HG02678 (cell line): Measurements from ENCODE around the gene LSAMP.
"Not testable (repeated sequence)": the region's sequence is repeated elsewhere in the genome, so short reads cannot be mapped to it uniquely, and the experiment has no call there.

Source experiments
- ATAC-seq: cut with Tn5 transposase; IDR thresholded peaks from one replicate; pipeline ENCODE4 v1.9.1; 2021; ENCODE audit warnings: mild to moderate bottlenecking, moderate library complexity; ENCODE audit not compliant: unreplicated experiment

LSAMP gene

GRCh38 chr3:116129187-116129946 lies 315.9 kb downstream of the LSAMP start:
- ATAC-seq: no peak

GRCh38 chr3:116127464-116127863 lies 317.8 kb downstream of the LSAMP start:
- ATAC-seq: no peak

- no peak for ATAC-seq
These were observed 321.1 kb downstream of the LSAMP start for GRCh38 chr3:116124166-116124565.

GRCh38 chr3:116118475-116119169 lies 326.7 kb downstream of the LSAMP start:
- no peak for ATAC-seq

- no peak for ATAC-seq
These were observed 330.7 kb downstream of the LSAMP start for GRCh38 chr3:116114586-116114985.

- no peak for ATAC-seq
These were observed 332.6 kb downstream of the LSAMP start for GRCh38 chr3:116112696-116113095.

- no peak for ATAC-seq
These were observed 333.5 kb downstream of the LSAMP start for GRCh38 chr3:116111765-116112164.

- ATAC-seq: no peak
These were observed 341.3 kb downstream of the LSAMP start for GRCh38 chr3:116103868-116104530.

GRCh38 chr3:116102037-116102436 lies 343.2 kb downstream of the LSAMP start:
- ATAC-seq: no peak

- ATAC-seq: no peak
These were observed 348.1 kb downstream of the LSAMP start for GRCh38 chr3:116097226-116097625.

GRCh38 chr3:116096631-116097030 lies 348.7 kb downstream of the LSAMP start:
- no peak for ATAC-seq

GRCh38 chr3:116093374-116093773 lies 351.9 kb downstream of the LSAMP start:
- no peak for ATAC-seq

GRCh38 chr3:116087426-116087825 lies 357.9 kb downstream of the LSAMP start:
- ATAC-seq: no peak

- ATAC-seq: no peak
These were observed 360.1 kb downstream of the LSAMP start for GRCh38 chr3:116084999-116085791.

- no peak for ATAC-seq
These were observed 361.6 kb downstream of the LSAMP start for GRCh38 chr3:116083683-116084082.

- no peak for ATAC-seq
These were observed 366.7 kb downstream of the LSAMP start for GRCh38 chr3:116078561-116078960.

GRCh38 chr3:116077557-116077956 lies 367.7 kb downstream of the LSAMP start:
- no peak for ATAC-seq

- ATAC-seq: no peak
These were observed 368.2 kb downstream of the LSAMP start for GRCh38 chr3:116077059-116077458.

- not testable (repeated sequence) for ATAC-seq
These were observed 374.6 kb downstream of the LSAMP start for GRCh38 chr3:116070516-116071278.

- no peak for ATAC-seq
These were observed 375.2 kb downstream of the LSAMP start for GRCh38 chr3:116070061-116070460.
